HepG2 (cell line): ENCODE results near the gene PTPN12. TPM values are rescaled to one million over a fixed set of nuclear protein-coding genes. Genes with fewer than 3 reads are reported as not detected.

Experiments
- ARNT2 ChIP-seq: sonication (generic); formaldehyde crosslinking; IDR thresholded peaks from 2 replicates; pipeline ENCODE4 v1.8.0; 2022; ENCODE audit warnings: mild to moderate bottlenecking, low read depth, missing genetic modification reagents, moderate library complexity
- HBP1 ChIP-seq: IDR thresholded peaks from 2 replicates; pipeline ENCODE4 v1.6.1; 2016; ENCODE audit warnings: low read depth, control low read depth
- MXD3 ChIP-seq: IDR thresholded peaks from 2 replicates; pipeline ENCODE4 v1.6.1; 2016; ENCODE audit warnings: mild to moderate bottlenecking, missing biosample characterization, missing genetic modification reagents
- SNAPC5 ChIP-seq: sonication (generic); formaldehyde crosslinking; IDR thresholded peaks from 2 replicates; pipeline ENCODE4 v1.8.1; 2023; ENCODE audit warnings: mild to moderate bottlenecking, missing genetic modification reagents, borderline replicate concordance
- ZBTB14 ChIP-seq: sonication (generic); formaldehyde crosslinking; IDR thresholded peaks from 2 replicates; pipeline ENCODE4 v1.4.0; 2020; ENCODE audit warnings: missing genetic modification reagents
- polyA plus RNA-seq, 8 experiments: library from polyadenylated mRNA; depleted of rRNA in 3 of 8; stranded (reverse) in 7 of 8; unstranded in 1 of 8; fragments of >200 nt; fragmentation: Illumina TruSeq in 4 of 8; extraction: Trizol in 4 of 8; gene quantifications; 2 replicates each; pipeline versions ENCODE4 v1.2.1 to v1.2.3, GENCODE V29; 2011 to 2016; ENCODE audit warnings: low read depth in 4 of 8, missing spikeins in 1 of 8, mixed read lengths in 1 of 8; ENCODE audit not compliant: insufficient read depth in 1 of 8
- total RNA-seq, 5 experiments: library from RNA; depleted of rRNA; stranded (reverse); fragments of >200 nt; fragmentation: Illumina TruSeq; extraction: Trizol; gene quantifications; 2 replicates each; pipeline ENCODE4 v1.2.3, GENCODE V29; 2016; ENCODE audit warnings: low read depth in 1 of 5
- TF ChIP-seq, protein P1 (sequence below): IDR thresholded peaks from 2 replicates; pipeline ENCODE4 v1.6.1; 2016; ENCODE audit warnings: low read depth, missing genetic modification reagents, missing compliant biosample characterization
- TF ChIP-seq, protein P2 (sequence below): sonication (generic); formaldehyde crosslinking; IDR thresholded peaks from 2 replicates; pipeline ENCODE4 v1.4.0; 2020; ENCODE audit warnings: missing genetic modification reagents, low read depth, mild to moderate bottlenecking, borderline replicate concordance
- TF ChIP-seq, protein P3 (sequence below): sonication (generic); formaldehyde crosslinking; IDR thresholded peaks from 2 replicates; pipeline ENCODE4 v1.4.0; 2020; ENCODE audit warnings: missing genetic modification reagents, borderline replicate concordance
- TF ChIP-seq, protein P4 (sequence below): sonication (generic); formaldehyde crosslinking; conservative IDR thresholded peaks from 2 replicates; pipeline ENCODE4 v1.4.0; 2020; ENCODE audit warnings: missing genetic modification reagents
- TF ChIP-seq, protein P5 (sequence below): sonication (generic); formaldehyde crosslinking; IDR thresholded peaks from 2 replicates; pipeline ENCODE4 v1.5.1; 2020; ENCODE audit warnings: missing genetic modification reagents, mild to moderate bottlenecking, borderline replicate concordance

PTPN12 gene
- total and polyA plus RNA-seq, 2 of the 13 experiments (the other 11 are each of a cell fraction or from before 2014, with no cell fraction given), result 22.9 to 56.8 TPM

GRCh38 chr7:77538281-77539212, 1.5 kb downstream of the PTPN12 start (continued):
- TF ChIP-seq, protein P1, sequence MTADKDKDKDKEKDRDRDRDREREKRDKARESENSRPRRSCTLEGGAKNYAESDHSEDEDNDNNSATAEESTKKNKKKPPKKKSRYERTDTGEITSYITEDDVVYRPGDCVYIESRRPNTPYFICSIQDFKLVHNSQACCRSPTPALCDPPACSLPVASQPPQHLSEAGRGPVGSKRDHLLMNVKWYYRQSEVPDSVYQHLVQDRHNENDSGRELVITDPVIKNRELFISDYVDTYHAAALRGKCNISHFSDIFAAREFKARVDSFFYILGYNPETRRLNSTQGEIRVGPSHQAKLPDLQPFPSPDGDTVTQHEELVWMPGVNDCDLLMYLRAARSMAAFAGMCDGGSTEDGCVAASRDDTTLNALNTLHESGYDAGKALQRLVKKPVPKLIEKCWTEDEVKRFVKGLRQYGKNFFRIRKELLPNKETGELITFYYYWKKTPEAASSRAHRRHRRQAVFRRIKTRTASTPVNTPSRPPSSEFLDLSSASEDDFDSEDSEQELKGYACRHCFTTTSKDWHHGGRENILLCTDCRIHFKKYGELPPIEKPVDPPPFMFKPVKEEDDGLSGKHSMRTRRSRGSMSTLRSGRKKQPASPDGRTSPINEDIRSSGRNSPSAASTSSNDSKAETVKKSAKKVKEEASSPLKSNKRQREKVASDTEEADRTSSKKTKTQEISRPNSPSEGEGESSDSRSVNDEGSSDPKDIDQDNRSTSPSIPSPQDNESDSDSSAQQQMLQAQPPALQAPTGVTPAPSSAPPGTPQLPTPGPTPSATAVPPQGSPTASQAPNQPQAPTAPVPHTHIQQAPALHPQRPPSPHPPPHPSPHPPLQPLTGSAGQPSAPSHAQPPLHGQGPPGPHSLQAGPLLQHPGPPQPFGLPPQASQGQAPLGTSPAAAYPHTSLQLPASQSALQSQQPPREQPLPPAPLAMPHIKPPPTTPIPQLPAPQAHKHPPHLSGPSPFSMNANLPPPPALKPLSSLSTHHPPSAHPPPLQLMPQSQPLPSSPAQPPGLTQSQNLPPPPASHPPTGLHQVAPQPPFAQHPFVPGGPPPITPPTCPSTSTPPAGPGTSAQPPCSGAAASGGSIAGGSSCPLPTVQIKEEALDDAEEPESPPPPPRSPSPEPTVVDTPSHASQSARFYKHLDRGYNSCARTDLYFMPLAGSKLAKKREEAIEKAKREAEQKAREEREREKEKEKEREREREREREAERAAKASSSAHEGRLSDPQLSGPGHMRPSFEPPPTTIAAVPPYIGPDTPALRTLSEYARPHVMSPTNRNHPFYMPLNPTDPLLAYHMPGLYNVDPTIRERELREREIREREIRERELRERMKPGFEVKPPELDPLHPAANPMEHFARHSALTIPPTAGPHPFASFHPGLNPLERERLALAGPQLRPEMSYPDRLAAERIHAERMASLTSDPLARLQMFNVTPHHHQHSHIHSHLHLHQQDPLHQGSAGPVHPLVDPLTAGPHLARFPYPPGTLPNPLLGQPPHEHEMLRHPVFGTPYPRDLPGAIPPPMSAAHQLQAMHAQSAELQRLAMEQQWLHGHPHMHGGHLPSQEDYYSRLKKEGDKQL (CRISPR knock-in tag), result no peak
- TF ChIP-seq ZBTB14 (CRISPR knock-in tag) (no peak), SNAPC5 (no peak), MXD3 (CRISPR knock-in tag) (no peak), ARNT2 (CRISPR knock-in tag) (no peak), HBP1 (CRISPR knock-in tag) (no peak)
- TF ChIP-seq, protein P2, sequence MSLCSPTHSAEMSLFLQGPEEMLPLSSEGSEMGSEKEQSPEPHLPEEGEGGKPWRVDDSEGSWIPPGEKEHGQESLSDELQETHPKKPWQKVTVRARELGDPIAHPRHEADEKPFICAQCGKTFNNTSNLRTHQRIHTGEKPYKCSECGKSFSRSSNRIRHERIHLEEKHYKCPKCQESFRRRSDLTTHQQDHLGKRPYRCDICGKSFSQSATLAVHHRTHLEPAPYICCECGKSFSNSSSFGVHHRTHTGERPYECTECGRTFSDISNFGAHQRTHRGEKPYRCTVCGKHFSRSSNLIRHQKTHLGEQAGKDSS (CRISPR knock-in tag), result no peak
- TF ChIP-seq, protein P3, sequence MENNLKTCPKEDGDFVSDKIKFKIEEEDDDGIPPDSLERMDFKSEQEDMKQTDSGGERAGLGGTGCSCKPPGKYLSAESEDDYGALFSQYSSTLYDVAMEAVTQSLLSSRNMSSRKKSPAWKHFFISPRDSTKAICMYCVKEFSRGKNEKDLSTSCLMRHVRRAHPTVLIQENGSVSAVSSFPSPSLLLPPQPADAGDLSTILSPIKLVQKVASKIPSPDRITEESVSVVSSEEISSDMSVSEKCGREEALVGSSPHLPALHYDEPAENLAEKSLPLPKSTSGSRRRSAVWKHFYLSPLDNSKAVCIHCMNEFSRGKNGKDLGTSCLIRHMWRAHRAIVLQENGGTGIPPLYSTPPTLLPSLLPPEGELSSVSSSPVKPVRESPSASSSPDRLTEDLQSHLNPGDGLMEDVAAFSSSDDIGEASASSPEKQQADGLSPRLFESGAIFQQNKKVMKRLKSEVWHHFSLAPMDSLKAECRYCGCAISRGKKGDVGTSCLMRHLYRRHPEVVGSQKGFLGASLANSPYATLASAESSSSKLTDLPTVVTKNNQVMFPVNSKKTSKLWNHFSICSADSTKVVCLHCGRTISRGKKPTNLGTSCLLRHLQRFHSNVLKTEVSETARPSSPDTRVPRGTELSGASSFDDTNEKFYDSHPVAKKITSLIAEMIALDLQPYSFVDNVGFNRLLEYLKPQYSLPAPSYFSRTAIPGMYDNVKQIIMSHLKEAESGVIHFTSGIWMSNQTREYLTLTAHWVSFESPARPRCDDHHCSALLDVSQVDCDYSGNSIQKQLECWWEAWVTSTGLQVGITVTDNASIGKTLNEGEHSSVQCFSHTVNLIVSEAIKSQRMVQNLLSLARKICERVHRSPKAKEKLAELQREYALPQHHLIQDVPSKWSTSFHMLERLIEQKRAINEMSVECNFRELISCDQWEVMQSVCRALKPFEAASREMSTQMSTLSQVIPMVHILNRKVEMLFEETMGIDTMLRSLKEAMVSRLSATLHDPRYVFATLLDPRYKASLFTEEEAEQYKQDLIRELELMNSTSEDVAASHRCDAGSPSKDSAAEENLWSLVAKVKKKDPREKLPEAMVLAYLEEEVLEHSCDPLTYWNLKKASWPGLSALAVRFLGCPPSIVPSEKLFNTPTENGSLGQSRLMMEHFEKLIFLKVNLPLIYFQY, result no peak
- TF ChIP-seq, protein P4, sequence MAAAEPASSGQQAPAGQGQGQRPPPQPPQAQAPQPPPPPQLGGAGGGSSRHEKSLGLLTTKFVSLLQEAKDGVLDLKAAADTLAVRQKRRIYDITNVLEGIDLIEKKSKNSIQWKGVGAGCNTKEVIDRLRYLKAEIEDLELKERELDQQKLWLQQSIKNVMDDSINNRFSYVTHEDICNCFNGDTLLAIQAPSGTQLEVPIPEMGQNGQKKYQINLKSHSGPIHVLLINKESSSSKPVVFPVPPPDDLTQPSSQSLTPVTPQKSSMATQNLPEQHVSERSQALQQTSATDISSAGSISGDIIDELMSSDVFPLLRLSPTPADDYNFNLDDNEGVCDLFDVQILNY (CRISPR knock-in tag), result no peak
- TF ChIP-seq, protein P5, sequence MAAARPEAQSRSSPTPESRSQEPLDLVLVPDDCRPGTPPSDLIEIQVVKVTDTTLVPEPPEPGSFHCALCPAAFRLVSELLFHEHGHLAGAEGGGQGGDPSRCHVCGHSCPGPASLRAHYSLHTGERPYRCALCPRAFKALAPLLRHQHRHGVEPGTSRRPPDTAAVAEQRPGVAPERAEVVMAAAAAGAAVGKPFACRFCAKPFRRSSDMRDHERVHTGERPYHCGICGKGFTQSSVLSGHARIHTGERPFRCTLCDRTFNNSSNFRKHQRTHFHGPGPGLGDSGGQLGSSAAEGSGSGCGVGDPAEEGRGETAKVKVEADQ, result no peak
